ENCODE data around the gene DAZAP1. TPM values are rescaled to one million over a fixed set of nuclear protein-coding genes. Genes with fewer than 3 reads are reported as not detected.

Gene DAZAP1
- total and polyA plus RNA-seq, 2 experiments from 2014 or later, result 11.0 to 56.6 TPM

DNA sequence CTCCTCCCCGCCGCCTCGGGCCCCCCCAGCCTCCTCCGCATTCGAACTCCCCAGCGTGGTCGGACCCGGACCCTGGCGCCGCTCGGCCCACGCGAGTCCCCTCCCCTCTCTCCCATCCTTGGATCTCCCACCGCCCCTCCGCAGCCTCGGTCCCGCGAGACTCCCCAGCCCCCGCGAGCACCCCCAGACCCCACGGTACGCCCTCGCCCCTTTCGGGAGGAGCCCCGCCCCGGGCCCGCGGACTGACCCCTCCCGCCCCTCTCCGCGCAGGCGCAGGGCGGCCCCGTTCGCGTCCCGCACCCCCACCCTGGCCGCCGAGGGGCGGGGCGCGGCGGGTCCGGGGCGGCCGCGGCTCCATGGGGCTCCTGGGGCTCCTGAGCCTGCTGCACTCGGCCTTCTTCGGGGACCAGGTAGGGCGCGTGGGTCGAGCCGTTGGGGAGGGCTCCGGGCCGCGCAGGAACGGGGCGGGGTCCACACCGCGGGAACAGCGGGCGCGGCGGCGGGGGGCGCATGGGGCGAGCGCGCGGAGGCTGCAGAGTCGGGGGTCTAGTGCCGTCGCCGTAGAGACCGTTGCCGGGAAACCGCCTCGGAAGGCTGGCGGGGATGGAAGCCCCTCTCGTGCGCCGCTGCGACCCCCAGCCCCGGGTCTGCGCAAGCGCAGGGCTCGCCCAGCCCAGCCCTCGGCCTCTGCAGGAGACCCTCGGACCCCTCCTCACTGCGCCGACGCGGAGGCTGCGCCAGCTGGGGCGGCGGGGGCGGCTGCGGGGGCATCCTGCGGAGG, 38.7 kb downstream of the DAZAP1 start:
- H3K36me3 ChIP-seq (ENCODE audit: low read depth), result peaks cover 14% of the 10 kb centered on the region; the same call in 1 of the 2 replicates
- no peaks in the 10 kb centered on the region for H3K4me1 ChIP-seq (ENCODE audit: insufficient read depth)
- 0 out of 2 replicates have a peak overlapping the region, but pooled peaks have one; percentile 14 for H3K4me3 ChIP-seq
- peaks cover 38% of the 10 kb centered on the region for H3F3A ChIP-seq (ENCODE audit: insufficient read depth)
- no peaks in the 10 kb centered on the region for H3K9me2 ChIP-seq (ENCODE audit: insufficient read depth)
- H3K9ac ChIP-seq, result no peak overlapping the region
- TF ChIP-seq EZH2phosphoT487 (IDR thresholded peaks at IDR 0.05; ENCODE audit: insufficient read depth, low read depth), result no peak
- TF ChIP-seq EZH2 (IDR thresholded peaks at IDR 0.05; ENCODE audit: insufficient read depth, poor library complexity, severe bottlenecking), result no peak
- H2AFZ ChIP-seq, result no peak overlapping the region
- H3K27ac ChIP-seq, result no peak overlapping the region
- H3K9me3 ChIP-seq (ENCODE audit: low read depth), result no peaks in the 10 kb centered on the region
- in situ Hi-C loops (cut with MboI), result no loop called here
- H3K79me2 ChIP-seq (ENCODE audit: insufficient read depth), result peaks cover 8% of the 10 kb centered on the region
- H3K4me2 ChIP-seq (ENCODE audit: unreplicated experiment), result peak overlapping the region; percentile 16
- DNase-seq, result no peak
- 2 to 6% methylated on average over 38 to 47 of the region's 99 CpGs for WGBS, 2 experiments (ENCODE audit: low coverage in 1 of 2, low lambda C conversion rate in 2 of 2, missing lambda C conversion rate in 2 of 2)
- H4K20me1 ChIP-seq (ENCODE audit: insufficient read depth), result peaks cover under 1% of the 10 kb centered on the region; the same call in 1 of the 2 replicates
- peaks cover 24% of the 10 kb centered on the region for H3K27me3 ChIP-seq (replicated peaks; ENCODE audit: insufficient read depth)

DNA sequence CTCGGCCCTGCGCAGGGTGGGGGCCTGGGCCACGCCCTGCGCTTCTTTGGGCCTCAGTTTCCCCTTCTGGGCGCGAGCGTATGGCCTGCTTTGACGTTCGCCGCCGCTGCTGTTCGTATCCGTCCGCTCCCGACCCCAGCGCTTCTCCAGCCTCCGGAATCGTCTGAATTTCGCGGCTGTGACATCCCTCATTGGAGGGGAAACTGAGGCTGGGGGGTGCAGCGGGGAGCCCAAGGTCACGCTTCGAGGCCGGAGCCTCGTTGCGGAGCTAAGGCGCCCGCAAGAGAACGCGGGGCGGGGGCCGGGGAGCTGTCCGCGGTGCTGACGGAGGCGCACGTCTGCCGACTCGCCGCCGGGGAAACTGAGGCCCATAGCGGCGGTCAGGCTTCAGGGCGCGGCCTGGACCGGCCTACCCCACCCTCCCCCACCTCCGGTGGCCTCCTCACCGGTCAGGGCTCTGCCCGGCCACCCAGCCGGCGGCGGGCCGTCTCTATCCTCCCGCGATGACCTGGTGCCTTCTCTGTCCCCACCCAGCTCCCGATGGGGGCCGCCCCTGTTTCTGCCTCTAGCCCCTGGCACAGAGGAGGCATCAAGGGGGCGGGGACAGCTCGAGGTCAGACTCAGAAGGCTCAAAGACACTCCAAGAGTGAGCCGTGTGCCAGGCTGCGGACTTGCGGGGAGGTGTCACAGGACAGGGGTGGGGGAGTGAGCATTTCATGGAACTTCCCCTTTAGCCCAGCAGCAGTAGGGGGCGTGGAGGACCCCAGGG, 39.5 kb downstream of the DAZAP1 start:
- H3K27me3 ChIP-seq (replicated peaks; ENCODE audit: insufficient read depth), result peaks cover 28% of the 10 kb centered on the region
- H3K36me3 ChIP-seq (ENCODE audit: low read depth), result peaks cover 7% of the 10 kb centered on the region; the same call in 1 of the 2 replicates
- H3K9me3 ChIP-seq (ENCODE audit: low read depth), result no peaks in the 10 kb centered on the region
- no peak overlapping the region for H3K9ac ChIP-seq
- H3K9me2 ChIP-seq (ENCODE audit: insufficient read depth), result no peaks in the 10 kb centered on the region
- H3F3A ChIP-seq (ENCODE audit: insufficient read depth), result peaks cover 30% of the 10 kb centered on the region
- 0 out of 2 replicates have a peak, but pooled peaks cover under 1% of the 10 kb centered on the region for H3K79me2 ChIP-seq (ENCODE audit: insufficient read depth)
- TF ChIP-seq EZH2phosphoT487 (IDR thresholded peaks at IDR 0.05; ENCODE audit: insufficient read depth, low read depth) (0 out of 2 replicates have a peak, but pooled peaks have one; percentile 45), EZH2 (IDR thresholded peaks at IDR 0.05; ENCODE audit: insufficient read depth, poor library complexity, severe bottlenecking) (peak; percentile 89)
- H3K4me1 ChIP-seq (ENCODE audit: insufficient read depth), result no peaks in the 10 kb centered on the region
- in situ Hi-C loops (cut with MboI), result no loop called here
- H3K4me2 ChIP-seq (ENCODE audit: unreplicated experiment), result no peak overlapping the region
- no peak overlapping the region for H3K4me3 ChIP-seq
- no peak overlapping the region for H2AFZ ChIP-seq
- H4K20me1 ChIP-seq (ENCODE audit: insufficient read depth), result no peaks in the 10 kb centered on the region
- 8 to 9% methylated on average over 35 to 56 of the region's 63 CpGs for WGBS, 2 experiments (ENCODE audit: low coverage in 1 of 2, low lambda C conversion rate in 2 of 2, missing lambda C conversion rate in 2 of 2)
- DNase-seq, result peak; percentile 33
- no peak overlapping the region for H3K27ac ChIP-seq

DNA sequence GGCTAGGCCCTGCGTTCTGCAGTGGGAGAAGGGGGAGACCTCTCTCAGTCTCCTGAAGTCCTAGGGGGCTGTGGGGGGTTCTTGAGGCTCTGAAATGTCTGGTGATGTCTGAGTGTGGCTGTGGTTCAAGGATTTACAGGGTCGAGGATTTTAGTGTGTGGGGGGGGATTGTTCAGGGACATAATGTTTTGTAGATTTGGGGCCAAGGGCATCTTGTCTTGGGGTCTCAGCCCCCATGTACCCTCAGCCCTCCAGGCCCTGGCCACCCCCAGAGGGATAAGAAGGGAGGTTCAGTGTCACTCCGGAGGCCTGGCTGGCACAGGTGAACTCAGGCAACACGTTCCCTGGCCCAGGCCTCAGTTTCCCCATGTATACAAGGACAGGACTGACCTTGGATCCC, 40.1 kb downstream of the DAZAP1 start:
- H3K79me2 ChIP-seq (ENCODE audit: insufficient read depth), result no peaks in the 10 kb centered on the region
- H4K20me1 ChIP-seq (ENCODE audit: insufficient read depth), result no peaks in the 10 kb centered on the region
- peaks cover under 1% of the 10 kb centered on the region; the same call in 1 of the 2 replicates for H3K36me3 ChIP-seq (ENCODE audit: low read depth)
- no peaks in the 10 kb centered on the region for H3K9me3 ChIP-seq (ENCODE audit: low read depth)
- no peak overlapping the region for H2AFZ ChIP-seq
- no peak for DNase-seq
- 14 to 23% methylated on average over 4 of the region's 4 CpGs for WGBS, 2 experiments (ENCODE audit: low coverage in 1 of 2, low lambda C conversion rate in 2 of 2, missing lambda C conversion rate in 2 of 2)
- no peak overlapping the region for H3K4me2 ChIP-seq (ENCODE audit: unreplicated experiment)
- no peak overlapping the region for H3K27ac ChIP-seq
- H3K27me3 ChIP-seq (replicated peaks; ENCODE audit: insufficient read depth), result peaks cover 28% of the 10 kb centered on the region
- peaks cover 25% of the 10 kb centered on the region for H3F3A ChIP-seq (ENCODE audit: insufficient read depth)
- H3K9ac ChIP-seq, result no peak overlapping the region
- in situ Hi-C loops (cut with MboI), result no loop called here
- TF ChIP-seq EZH2 (IDR thresholded peaks at IDR 0.05; ENCODE audit: insufficient read depth, poor library complexity, severe bottlenecking), result no peak
- no peak for TF ChIP-seq EZH2phosphoT487 (IDR thresholded peaks at IDR 0.05; ENCODE audit: insufficient read depth, low read depth)
- H3K4me1 ChIP-seq (ENCODE audit: insufficient read depth), result no peaks in the 10 kb centered on the region
- H3K4me3 ChIP-seq, result no peak overlapping the region
- H3K9me2 ChIP-seq (ENCODE audit: insufficient read depth), result no peaks in the 10 kb centered on the region

DNA sequence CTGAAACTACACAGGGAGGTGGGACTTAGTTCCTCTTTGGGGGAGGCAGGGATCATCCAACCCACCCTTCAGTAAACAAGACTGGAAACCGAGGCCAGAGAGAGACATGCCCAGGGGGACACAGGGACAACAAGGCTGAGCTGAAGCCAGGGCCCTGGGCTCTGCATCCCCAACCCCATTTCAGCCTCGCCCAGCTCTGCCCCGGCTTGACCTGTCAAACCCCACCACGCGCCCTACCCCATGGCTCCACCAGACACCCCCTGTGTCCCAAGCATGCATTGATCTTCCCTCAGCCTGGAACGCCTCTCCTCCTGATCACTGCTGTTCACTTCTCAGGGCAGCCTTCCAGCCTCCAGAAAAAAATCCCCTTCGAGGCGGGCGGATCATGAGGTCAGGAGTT, 40.6 kb downstream of the DAZAP1 start:
- H3K36me3 ChIP-seq (ENCODE audit: low read depth), result no peaks in the 10 kb centered on the region
- peaks cover 28% of the 10 kb centered on the region for H3K27me3 ChIP-seq (replicated peaks; ENCODE audit: insufficient read depth)
- TF ChIP-seq EZH2 (IDR thresholded peaks at IDR 0.05; ENCODE audit: insufficient read depth, poor library complexity, severe bottlenecking) (no peak), EZH2phosphoT487 (IDR thresholded peaks at IDR 0.05; ENCODE audit: insufficient read depth, low read depth) (no peak)
- no peak overlapping the region for H3K4me2 ChIP-seq (ENCODE audit: unreplicated experiment)
- no peak overlapping the region for H2AFZ ChIP-seq
- H4K20me1 ChIP-seq (ENCODE audit: insufficient read depth), result no peaks in the 10 kb centered on the region
- no peak overlapping the region for H3K4me3 ChIP-seq
- no peak overlapping the region for H3K27ac ChIP-seq
- 91 to 92% methylated on average over 9 of the region's 9 CpGs for WGBS, 2 experiments (ENCODE audit: low coverage in 1 of 2, low lambda C conversion rate in 2 of 2, missing lambda C conversion rate in 2 of 2)
- H3K4me1 ChIP-seq (ENCODE audit: insufficient read depth), result no peaks in the 10 kb centered on the region
- peaks cover 20% of the 10 kb centered on the region for H3F3A ChIP-seq (ENCODE audit: insufficient read depth)
- in situ Hi-C loops (cut with MboI), result no loop called here
- H3K9me3 ChIP-seq (ENCODE audit: low read depth), result no peaks in the 10 kb centered on the region
- no peaks in the 10 kb centered on the region for H3K79me2 ChIP-seq (ENCODE audit: insufficient read depth)
- no peaks in the 10 kb centered on the region for H3K9me2 ChIP-seq (ENCODE audit: insufficient read depth)
- DNase-seq, result no peak
- no peak overlapping the region for H3K9ac ChIP-seq
